GM19043 (cell line): ENCODE measurements around the gene SHANK1.

Experiments
- ATAC-seq: cut with Tn5 transposase; IDR thresholded peaks from one replicate; pipeline ENCODE4 v1.9.1; 2021; ENCODE audit warnings: low read depth; ENCODE audit not compliant: unreplicated experiment

SHANK1 gene

DNA sequence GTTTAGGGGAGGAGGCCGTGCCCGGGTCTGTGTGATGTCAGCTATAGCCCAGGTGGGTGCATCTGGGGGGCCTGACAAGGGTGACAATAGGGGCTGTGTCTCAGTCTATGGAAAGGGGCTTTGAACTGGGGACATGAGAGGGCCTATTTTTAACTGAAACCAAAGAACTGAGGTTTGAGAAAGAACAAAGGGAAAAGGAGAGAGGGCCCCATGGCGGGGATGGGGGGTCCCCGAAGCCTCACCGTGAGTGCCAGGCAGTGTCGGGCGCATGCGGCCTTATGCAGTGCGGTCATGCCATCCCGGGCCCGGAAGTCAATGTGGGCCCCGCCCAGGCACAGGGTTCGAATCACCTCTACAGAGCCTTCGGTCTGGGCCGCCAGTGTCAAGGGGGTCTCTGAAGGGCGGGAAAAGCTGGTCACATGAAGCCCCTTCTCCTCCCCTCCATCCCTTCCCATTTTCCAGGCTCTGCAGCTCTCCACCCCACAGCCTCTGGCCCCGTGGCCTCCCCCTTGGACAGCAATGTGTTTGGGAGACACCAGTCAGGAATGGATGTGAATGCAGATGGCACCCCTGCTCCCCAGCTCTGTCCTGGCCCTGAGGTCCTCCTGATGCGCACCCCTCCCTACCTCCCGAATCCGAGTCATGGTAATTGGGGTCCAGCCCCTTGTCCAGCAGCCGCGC, 5.9 kb downstream of the SHANK1 start:
- no peak for ATAC-seq

DNA sequence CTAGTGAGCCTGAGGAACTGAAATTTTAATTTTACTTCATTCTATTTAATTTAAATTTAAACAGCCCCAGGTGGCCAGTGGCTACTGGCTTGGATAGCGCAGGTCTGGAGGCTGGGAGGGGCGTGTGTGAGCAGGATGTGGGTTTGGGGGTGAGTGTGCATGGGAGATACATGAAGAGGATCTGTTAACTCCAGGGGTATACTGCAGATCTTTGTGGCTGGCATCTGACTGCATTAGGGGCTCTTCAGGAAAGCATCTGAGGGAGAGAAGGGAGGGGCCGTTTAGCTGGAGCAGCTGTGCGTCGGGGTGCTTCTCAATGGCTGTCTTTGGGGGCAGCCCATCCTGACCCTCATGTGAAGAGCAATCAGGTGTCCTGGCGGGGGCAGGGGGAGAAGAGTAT, 6.8 kb downstream of the SHANK1 start:
- no peak for ATAC-seq

DNA sequence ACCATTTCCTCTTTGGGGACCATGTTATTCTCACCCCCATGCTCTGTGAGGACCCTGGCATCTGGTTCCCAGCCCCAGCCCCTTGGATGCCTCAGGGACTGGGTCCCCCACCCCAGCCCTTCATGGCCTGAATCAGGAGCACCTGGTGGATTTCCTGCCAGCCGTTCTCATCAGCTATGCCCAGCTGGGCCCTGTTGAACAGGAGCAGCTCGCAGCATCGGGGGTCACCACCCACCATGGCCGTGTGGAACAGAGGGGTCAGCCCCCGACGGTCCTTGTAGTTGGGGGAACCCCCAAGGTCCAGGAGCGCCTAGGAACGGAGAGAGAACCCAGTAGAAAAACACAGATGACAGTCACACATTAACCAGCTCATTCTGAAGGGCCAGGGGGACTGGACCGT, 7.8 kb downstream of the SHANK1 start:
- no peak for ATAC-seq

DNA sequence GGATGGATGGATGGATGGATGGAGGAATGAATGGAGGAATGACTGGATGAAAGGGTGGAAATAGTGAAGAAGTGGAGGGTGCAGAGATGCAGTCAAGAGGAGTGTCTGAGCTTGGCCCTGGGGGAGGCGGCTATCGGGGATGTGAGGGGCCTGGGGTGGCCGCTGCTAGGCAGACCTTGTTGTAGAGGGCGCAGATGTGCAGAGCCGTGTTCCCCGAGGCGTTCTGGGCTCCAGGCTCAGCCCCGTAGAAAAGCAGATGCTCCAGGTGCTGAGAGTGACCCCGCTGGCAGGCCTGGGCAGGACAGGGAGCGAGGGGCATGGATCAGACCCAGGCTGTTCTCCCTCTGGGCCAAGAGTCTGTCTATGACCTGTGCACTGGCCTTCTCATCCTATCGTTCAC, 8.4 kb downstream of the SHANK1 start:
- ATAC-seq, result no peak

DNA sequence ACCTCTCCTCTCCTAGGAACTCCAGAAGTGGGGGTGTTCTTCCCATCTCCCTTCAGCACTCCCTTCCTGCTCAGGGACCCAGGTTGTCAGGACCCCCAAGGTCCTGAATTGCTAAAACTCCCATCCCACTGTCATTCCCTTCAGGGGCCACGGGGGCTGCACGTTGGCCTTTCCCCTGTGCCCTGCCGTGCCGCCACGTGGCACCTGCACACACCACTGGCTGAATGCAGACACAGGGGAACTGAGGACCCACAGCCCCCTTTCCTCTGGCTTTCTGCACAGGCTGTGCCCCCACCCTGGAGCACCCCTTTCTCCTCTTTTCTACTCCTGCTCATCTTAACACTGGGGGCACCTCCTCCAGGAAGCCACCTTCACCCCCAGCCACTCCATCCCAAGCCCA, 9.0 kb downstream of the SHANK1 start:
- ATAC-seq, result no peak

DNA sequence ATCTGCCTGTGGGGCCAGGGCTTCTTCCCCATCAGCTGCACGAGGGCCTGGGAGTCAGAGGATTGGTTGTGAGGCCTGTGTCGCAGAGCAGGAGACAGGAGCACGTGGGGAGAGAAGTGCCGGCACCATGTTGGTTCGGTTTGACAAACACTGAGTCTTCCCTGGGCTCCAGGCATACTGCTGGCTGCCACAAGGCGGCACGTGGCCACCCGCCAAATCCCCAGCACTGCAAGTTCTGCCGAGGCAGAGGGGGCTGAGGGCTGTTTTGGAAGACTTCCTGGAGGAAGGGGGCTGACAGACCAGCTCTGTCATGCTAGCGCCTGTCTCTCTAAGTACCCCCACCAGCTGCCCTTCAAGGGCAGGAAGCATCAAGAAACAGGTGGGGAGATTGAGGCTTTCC, 9.5 kb downstream of the SHANK1 start:
- ATAC-seq, result no peak

DNA sequence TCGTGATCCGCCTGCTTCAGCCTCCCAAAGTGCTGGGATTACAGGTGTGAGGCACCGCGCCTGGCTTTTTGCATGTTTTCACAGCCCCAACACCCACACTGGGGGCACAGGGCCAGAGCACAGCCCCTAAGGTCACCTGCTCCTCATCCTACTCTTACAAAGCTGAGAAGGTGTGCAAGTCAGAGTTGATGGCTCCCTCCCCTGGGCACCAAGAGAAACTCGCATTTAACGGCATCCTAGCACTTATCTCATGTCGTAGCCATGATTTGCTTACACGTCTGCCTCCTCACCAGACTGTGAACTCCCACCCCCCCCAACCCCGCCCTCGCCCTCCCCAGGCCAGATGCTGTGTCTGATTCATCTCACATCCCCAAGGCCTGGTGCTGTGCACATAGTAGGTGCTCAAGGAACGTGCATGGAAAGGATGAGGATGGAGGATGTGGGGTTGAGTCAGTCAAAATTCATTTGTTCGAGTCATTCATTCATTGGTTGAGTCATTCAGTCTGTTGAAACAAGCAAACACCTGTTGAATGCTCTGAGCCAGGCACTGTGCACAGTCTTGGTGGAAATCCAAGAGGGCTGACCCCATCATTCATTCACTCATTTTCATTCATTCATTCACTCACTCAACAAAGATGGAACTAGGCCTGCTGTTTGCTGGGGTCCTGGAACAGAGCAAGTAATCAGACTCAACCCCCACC, 11.3 kb downstream of the SHANK1 start:
- ATAC-seq, result no peak

DNA sequence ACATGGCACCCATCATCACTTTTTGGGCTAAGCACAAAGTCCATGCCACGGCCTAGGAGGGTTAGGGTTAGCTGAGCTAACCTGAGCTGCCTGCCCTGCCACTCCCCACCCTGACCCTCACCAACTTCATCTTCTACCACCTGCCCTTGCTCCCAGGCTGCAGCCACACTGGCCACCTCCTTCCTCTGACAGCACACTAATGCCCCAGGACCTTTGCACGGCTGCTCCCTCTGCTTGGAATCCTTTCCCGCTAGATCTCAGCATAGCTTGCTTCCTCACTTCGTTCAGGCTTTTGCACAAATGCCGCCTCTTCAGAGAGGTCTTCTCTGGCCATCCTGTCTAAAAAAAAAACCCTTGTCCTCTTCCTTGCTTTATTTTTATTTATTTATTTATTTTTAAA, 13.2 kb downstream of the SHANK1 start:
- no peak for ATAC-seq

DNA sequence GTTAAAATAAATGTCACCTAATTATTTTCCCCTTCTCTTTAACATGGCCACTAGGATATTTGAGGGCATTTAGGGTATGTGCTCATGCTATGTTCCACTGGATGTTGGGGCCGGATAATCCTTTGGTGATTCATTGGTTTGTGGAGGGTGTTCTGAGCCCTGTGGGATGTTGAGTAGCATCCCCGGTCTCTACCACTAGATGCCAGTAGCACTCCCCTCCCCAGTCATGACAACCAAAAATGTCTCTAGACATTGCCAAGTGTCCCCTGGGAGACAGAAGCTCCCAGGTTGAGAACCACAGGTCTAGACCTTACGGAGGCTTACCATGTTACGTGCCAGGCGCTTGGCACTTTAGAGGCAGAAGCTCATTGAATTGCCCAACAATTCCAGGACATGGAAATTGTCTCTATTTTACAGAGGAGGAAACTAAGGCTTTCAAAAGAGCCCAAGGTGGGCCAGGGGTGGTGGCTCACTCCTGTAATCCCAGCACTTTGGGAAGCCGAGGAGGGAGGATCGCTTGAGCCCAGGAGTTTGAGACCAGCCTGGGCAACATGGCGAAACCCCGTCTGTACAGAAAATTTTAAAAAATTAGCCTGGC, 14.1 kb downstream of the SHANK1 start:
- ATAC-seq, result no peak

DNA sequence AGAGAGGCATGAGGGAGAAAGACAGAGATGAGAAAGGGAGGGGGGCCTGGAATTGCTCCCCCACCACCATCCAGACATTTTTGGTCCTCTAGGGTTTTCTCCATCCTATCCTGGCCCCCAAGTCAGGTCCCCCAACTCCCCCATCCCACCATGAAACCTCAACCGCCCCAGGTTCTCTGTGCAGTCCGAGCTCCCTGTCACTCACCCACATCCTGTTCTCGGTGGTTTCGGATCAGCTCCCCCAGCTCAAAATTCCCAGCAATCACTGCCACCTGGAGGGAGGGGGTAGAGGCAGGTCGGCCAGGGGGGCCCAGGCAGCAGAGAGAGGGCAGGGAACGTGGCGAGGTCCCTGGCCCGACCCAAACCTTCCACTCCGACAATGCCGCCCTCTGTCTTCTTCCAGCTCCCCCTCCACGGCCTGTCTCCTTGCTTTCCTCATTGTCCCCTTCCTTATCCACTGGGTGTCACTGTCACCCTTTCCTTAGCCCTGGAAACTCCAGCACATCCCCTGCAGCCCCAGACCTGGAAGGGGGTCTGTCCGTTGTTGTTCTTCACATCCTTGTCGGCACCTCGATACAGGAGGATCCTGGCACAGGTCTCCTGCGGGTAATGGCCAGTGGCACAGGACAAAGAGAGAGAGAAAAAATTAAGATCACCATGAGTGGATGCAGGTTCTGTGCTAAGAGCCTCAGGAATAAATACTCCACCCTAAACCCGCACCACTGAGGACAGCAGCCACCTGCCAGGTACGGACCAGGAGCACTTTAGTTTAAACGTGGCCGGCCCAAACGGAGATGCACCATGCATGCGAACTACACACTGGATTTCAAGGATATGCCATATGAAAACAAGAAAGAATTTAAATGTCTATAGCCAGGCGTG, 15.4 kb downstream of the SHANK1 start:
- ATAC-seq, result no peak

DNA sequence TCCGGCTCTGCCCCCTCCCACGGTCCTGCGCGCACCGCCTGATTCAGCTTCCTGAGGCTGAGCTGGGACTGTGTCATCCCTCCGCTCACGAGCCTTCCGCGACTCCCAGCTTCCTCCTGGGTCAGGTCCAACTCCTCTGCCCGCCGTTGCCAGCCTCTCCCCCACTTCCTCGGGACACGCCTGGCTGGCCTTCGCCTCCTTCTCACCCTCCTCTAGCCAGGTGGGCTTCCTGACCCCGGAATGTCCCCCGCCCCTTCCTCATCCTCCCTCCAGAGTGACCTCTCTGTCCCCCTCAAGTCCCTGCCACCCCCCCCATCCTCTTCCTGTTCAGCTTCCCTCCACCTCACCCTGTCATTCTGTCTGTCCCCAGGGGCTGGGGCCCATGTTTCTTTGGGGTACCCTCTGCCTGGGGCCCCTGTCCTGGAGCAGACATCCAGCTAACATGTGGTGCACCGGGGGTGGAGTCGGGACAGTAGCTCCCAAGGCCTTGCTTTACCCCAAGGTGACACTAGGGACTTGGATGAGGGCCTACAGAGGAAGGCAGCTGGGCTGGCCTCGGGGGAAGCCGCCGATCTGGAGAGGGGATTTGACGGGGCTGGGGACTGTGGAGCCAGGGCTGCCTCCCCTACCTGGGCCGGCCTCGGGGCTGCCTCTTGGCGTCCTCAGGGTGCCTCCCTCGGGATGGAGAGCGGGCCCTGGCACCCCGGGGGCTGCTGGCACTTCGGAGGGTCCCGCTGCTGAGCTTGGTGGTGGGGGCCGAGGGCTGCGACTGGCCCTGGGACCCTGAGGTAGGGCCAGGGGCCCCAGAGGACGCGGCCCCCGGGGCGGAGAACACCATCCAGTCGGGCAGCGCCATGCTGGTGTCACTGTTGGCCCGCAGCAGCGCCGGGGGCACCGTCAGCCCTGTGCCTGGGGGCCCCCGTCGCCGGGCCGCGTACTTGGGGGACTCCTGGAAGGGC, 16.5 kb downstream of the SHANK1 start:
- ATAC-seq, result no peak

DNA sequence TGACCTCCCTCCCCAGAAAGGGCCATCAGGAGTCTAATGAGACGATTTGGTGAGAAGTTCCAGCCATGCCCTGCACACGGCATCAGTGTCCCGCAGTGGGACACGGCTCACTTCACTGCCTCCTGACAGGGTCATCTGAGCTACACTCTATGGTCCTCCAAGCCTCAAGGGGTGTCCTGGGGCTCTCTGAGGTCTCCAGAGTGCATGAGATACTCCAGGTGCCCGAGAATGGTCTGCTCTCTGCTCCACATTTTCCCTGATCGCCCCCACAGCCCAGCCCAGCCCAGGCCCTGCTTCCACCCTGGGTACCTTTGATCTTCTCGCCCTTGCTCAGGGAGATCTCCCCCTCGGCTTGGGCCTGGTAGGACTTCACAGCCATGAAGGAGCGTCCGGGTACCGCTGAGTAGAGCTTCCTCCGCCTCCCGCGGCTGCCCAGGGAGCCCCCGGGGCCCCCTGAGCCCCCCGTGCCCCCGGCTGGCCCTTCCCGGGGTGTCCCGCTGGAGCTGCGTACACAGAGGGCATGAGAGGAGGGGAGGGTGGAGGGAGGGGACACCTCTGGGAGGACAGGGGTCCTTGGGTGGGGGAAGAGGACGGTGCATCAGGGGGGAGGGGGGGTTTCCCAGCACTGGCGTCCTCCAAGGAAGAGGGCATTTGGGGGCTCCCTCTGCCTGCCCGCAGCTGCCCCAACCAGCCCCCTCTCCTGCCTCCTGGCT, 17.3 kb downstream of the SHANK1 start:
- no peak for ATAC-seq

DNA sequence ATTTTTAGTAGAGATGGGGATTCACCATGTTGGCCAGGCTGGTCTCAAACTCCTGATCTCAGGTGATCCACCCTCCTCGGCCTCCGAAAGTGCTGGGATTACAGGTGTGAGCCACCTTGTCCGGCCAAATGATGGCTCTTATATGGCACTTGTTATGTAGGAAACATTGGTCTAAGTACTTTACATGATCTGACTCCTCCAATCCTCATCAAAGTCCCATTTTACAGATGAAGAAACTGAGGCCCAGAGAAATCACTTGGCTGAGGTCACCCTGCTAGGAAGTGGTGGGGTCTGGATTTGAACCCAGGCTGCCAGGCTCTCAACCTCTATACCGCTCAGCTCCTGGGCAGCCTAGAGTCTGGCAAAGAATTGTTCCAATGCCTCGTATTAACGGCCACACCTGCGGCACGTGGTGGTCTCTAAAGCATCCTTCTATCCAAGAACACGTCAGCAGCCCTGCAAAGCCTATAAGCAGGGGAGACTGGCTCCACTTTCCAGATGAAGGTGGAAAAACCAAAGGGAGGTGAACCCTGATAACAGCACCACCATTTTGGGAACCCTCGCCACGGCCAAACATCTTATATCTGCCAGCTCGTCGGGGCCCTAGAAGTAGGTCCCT, 18.1 kb downstream of the SHANK1 start:
- ATAC-seq, result no peak

DNA sequence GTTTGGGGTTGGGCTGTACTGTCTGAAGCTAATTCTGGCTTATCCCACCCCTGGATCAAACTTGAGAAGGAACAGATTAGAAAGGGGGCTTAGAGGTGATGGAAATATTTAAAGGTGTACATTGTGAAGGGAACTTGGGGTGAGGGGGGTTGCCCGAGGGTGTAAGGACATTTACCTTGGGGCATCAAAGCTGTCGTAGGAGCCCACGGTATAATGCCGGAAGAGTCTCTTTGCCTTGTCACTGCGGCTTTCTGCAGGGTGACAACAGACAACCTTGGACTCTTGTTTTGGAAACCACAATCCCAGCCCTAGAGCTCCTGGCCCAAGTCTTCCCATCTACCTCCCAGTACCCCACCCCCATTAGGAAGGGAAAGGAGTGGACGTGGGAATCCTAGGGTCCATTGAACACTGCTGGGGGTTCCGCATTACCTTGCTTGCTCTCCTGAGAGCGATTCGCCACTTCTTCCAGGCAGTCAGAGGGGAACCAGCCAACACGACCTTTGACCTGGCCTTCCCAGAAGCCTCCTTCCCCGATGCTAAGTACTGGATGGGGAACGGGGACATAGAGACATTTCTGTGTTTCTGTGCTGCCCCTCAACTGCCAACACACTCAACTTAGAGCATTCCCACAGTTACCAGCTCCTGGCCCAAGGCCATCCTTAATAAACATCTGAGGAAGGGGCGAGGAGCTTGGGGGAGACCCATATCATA, 22.0 kb downstream of the SHANK1 start:
- no peak for ATAC-seq

DNA sequence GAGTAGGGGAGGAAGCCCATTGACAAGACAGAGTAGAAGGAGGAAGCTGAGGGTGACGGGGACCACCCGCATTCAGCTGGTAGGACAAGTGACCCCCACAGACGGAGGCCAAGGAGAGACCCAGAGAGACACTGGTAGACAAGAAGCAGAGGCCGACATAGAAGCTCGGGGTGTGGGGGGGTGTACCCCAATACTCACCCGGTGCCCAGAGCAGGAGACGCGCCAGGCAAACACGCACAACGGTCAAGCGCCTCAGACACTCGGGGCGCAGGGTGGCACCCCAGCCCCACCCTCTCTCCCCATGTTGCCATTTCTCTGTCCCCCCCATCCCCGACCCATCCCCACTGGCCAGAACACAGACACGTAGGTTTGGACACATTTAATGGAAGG, 23.5 kb downstream of the SHANK1 start:
- no peak for ATAC-seq

DNA sequence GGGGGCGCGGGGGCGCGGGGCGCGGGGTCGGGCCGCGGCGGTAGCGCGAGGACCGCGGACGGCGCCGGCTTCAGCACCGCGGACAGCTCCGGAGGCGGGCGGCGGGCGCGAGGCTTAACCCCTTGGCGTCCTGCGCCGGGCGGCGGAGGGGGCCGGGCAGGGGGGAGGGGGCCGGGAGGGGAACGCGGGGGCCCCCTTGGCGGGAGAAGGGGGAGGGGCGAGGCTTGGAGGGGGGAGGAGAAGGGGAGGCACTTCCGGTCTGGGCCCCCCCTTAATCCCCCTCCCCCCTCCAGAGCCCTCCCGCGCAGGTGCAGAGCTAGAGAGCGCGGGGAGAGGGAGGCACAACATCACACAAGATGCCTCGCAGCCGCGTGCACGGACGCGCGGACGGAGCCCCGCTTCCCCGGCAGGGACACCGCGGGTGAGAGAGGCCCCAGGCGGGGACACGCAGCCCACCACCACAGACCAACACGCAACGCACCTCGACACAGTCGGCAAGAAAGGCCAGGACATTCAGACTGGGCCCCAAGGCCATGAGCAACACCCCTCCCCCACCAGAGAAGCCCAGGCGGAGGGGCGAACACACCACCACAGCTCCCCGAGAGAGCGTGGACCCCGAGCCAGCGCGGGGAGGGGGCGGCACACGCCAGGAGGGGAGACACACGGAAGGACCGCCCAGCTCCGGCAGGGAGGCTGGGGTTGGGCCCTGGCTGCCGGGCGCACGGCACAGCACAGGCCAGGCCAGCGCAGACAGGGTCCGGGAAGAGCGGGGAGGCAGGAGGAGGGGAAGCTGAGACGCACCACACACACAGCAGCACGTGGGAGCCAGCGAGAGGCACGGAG, 24.1 kb downstream of the SHANK1 start:
- ATAC-seq, result no peak

DNA sequence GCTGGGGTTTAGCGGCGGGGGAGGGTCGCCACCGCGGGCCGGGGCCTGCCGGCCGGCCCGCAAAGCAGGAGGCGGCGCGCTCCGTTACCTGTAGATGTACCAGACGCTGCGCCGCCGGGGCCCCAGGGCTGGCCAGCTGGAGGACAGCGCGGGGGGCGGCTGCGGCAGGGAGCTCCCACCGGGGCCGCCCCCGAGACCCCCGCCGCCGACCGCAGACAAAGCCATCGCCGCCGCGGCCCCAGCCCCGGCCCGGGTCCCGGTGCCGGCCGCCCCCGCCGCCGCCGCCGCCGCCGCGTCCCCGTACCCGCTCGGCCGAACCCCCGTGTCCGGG, 24.8 kb downstream of the SHANK1 start:
- ATAC-seq, result no peak
